Measurements from ENCODE around the gene AGER.

Gene AGER

GRCh38 chr6:32132110-32132509 lies 51.9 kb downstream of the AGER start:
- no peak for TF ChIP-seq CTCF (conservative IDR thresholded peaks at IDR 0.05; ENCODE audit: low read length)
- TF ChIP-seq EZH2phosphoT487 (IDR thresholded peaks at IDR 0.05; ENCODE audit: borderline replicate concordance) = no peak
- no peak overlapping the region for H3K4me2 ChIP-seq (ENCODE audit: low read depth, low read length, poor library complexity, severe bottlenecking)

GRCh38 chr6:32131439-32131948 lies 52.6 kb downstream of the AGER start:
- H3K36me3 ChIP-seq (ENCODE audit: insufficient read depth, low read length) = no peaks in the 10 kb centered on the region
- peaks cover 21% of the 10 kb centered on the region for H3K79me2 ChIP-seq (ENCODE audit: insufficient read depth, low read length)
- H3K4me3 ChIP-seq (ENCODE audit: low read length, poor library complexity, severe bottlenecking) = no peak overlapping the region
- no peak overlapping the region for H2AFZ ChIP-seq (ENCODE audit: low read length)
- H3K4me1 ChIP-seq (ENCODE audit: insufficient read depth, low read length, poor library complexity, severe bottlenecking) = peaks cover 21% of the 10 kb centered on the region
- no peaks in the 10 kb centered on the region for H3K9me2 ChIP-seq (replicated peaks; ENCODE audit: low read depth, low read length)
- no peaks in the 10 kb centered on the region for H3K27me3 ChIP-seq (ENCODE audit: insufficient read depth, low read length, poor library complexity, severe bottlenecking)
- H4K20me1 ChIP-seq (ENCODE audit: insufficient read depth, low read length, poor library complexity, severe bottlenecking) = peaks cover 10% of the 10 kb centered on the region
- no peak overlapping the region for H3K4me2 ChIP-seq (ENCODE audit: low read depth, low read length, poor library complexity, severe bottlenecking)
- no peak overlapping the region for H3K9ac ChIP-seq (ENCODE audit: low read depth, low read length, poor library complexity, severe bottlenecking)
- no peaks in the 10 kb centered on the region for H3F3A ChIP-seq (ENCODE audit: low read depth)
- TF ChIP-seq EZH2phosphoT487 (IDR thresholded peaks at IDR 0.05; ENCODE audit: borderline replicate concordance) = no peak
- no peak for TF ChIP-seq CTCF (conservative IDR thresholded peaks at IDR 0.05; ENCODE audit: low read length)
- H3K9me3 ChIP-seq (ENCODE audit: insufficient read depth, low read depth, low read length) = no peaks in the 10 kb centered on the region

More at GRCh38 chr6:32132110-32132509, 51.9 kb downstream of the AGER start:
- Histone ChIP-seq H3K9me2 (replicated peaks; ENCODE audit: low read depth, low read length) (no peaks in the 10 kb centered on the region), H2AFZ (ENCODE audit: low read length) (no peak overlapping the region), H3K36me3 (ENCODE audit: insufficient read depth, low read length) (no peaks in the 10 kb centered on the region), H3K9ac (ENCODE audit: low read depth, low read length, poor library complexity, severe bottlenecking) (no peak overlapping the region), H3K9me3 (ENCODE audit: insufficient read depth, low read depth, low read length) (no peaks in the 10 kb centered on the region), H3K79me2 (ENCODE audit: insufficient read depth, low read length) (peaks cover 14% of the 10 kb centered on the region), H3K4me1 (ENCODE audit: insufficient read depth, low read length, poor library complexity, severe bottlenecking) (peaks cover 15% of the 10 kb centered on the region), H3F3A (ENCODE audit: low read depth) (no peaks in the 10 kb centered on the region), H3K4me3 (ENCODE audit: low read length, poor library complexity, severe bottlenecking) (no peak overlapping the region), H4K20me1 (ENCODE audit: insufficient read depth, low read length, poor library complexity, severe bottlenecking) (peaks cover 4% of the 10 kb centered on the region), H3K27me3 (ENCODE audit: insufficient read depth, low read length, poor library complexity, severe bottlenecking) (no peaks in the 10 kb centered on the region)

Measured in Loucy (cell line).